GM20431 (cell line): Measurements from ENCODE around the gene ZNF385C.

Experiments
- in situ Hi-C: fragments of 300-500 bp; cut with MseI, MboI; formaldehyde crosslinking; loops from one replicate; pipeline ENCODE4 v1.15.0; 2020; ENCODE audit warnings: low sequenced_read_pairs; ENCODE audit not compliant: unreplicated experiment

Gene ZNF385C

GRCh38 chr17:42005166-42005565, 93.1 kb downstream of the ZNF385C start:
- in situ Hi-C loops: no loop called here

GRCh38 chr17:42002792-42003301, 95.4 kb downstream of the ZNF385C start:
- in situ Hi-C loops: no loop called here

- in situ Hi-C loops: no loop called here
Measured at GRCh38 chr17:42002175-42002791, 96.0 kb downstream of the ZNF385C start.

- in situ Hi-C loops: no loop called here
Measured at GRCh38 chr17:42001729-42002128, 96.5 kb downstream of the ZNF385C start.

GRCh38 chr17:42000413-42001133, 97.7 kb downstream of the ZNF385C start:
- in situ Hi-C loops: no loop called here

GRCh38 chr17:41998497-41998896, 99.8 kb downstream of the ZNF385C start:
- in situ Hi-C loops: no loop called here

GRCh38 chr17:41996855-41997164, 101.5 kb downstream of the ZNF385C start:
- in situ Hi-C loops: no loop called here

- in situ Hi-C loops: no loop called here
Measured at GRCh38 chr17:41992576-41992975, 105.7 kb downstream of the ZNF385C start.

GRCh38 chr17:41989702-41990419, 108.4 kb downstream of the ZNF385C start:
- in situ Hi-C loops: no loop called here

GRCh38 chr17:41988418-41988817, 109.9 kb downstream of the ZNF385C start:
- in situ Hi-C loops: no loop called here

GRCh38 chr17:41987642-41988041, 110.6 kb downstream of the ZNF385C start:
- in situ Hi-C loops: no loop called here

- in situ Hi-C loops: no loop called here
Measured at GRCh38 chr17:41986634-41987033, 111.6 kb downstream of the ZNF385C start.

- in situ Hi-C loops: no loop called here
Measured at GRCh38 chr17:41985919-41986318, 112.4 kb downstream of the ZNF385C start.

GRCh38 chr17:41984454-41984853, 113.8 kb downstream of the ZNF385C start:
- in situ Hi-C loops: no loop called here

- in situ Hi-C loops: no loop called here
Measured at GRCh38 chr17:41982026-41982760, 116.1 kb downstream of the ZNF385C start.

GRCh38 chr17:41977991-41978390, 120.3 kb downstream of the ZNF385C start:
- in situ Hi-C loops: no loop called here

- in situ Hi-C loops: no loop called here
Measured at GRCh38 chr17:41976142-41976768, 122.0 kb downstream of the ZNF385C start.
